ENCODE data around the gene CD163L1.

The CD163L1 gene

GRCh38 chr12:7373226-7373625, 70.7 kb downstream of the CD163L1 start:
- H3K4me3 ChIP-seq (ENCODE audit: insufficient read depth, low read depth, low read length): no peak overlapping the region
- no peaks in the 10 kb centered on the region for H3K4me1 ChIP-seq (ENCODE audit: control insufficient read depth, insufficient read depth, low read length)
- WGBS, 2 experiments: 89 to 90% methylated on average over 6 of the region's 6 CpGs
- H3K27ac ChIP-seq (ENCODE audit: insufficient read depth, low read depth, low read length, poor library complexity, severe bottlenecking): no peak overlapping the region
- no peaks in the 10 kb centered on the region for H3K36me3 ChIP-seq (ENCODE audit: control insufficient read depth, insufficient read depth, low read length)
- H3K9me3 ChIP-seq (ENCODE audit: control insufficient read depth, low read length): no peaks in the 10 kb centered on the region
- H3K27me3 ChIP-seq (ENCODE audit: control insufficient read depth, insufficient read depth, low read length, poor library complexity, severe bottlenecking): no peaks in the 10 kb centered on the region

- Histone ChIP-seq H3K4me3 (ENCODE audit: insufficient read depth, low read depth, low read length) (no peak overlapping the region), H3K9me3 (ENCODE audit: control insufficient read depth, low read length) (no peaks in the 10 kb centered on the region), H3K36me3 (ENCODE audit: control insufficient read depth, insufficient read depth, low read length) (no peaks in the 10 kb centered on the region), H3K27me3 (ENCODE audit: control insufficient read depth, insufficient read depth, low read length, poor library complexity, severe bottlenecking) (no peaks in the 10 kb centered on the region), H3K4me1 (ENCODE audit: control insufficient read depth, insufficient read depth, low read length) (no peaks in the 10 kb centered on the region), H3K27ac (ENCODE audit: insufficient read depth, low read depth, low read length, poor library complexity, severe bottlenecking) (no peak overlapping the region)
- WGBS, 2 experiments: 89 to 90% methylated on average over 9 of the region's 10 CpGs
These were observed 74.7 kb downstream of the CD163L1 start for GRCh38 chr12:7369274-7369729.

GRCh38 chr12:7362734-7363133, 81.2 kb downstream of the CD163L1 start:
- WGBS, 2 experiments: 88 to 93% methylated on average over 3 of the region's 3 CpGs
- Histone ChIP-seq H3K4me3 (ENCODE audit: insufficient read depth, low read depth, low read length) (no peak overlapping the region), H3K27me3 (ENCODE audit: control insufficient read depth, insufficient read depth, low read length, poor library complexity, severe bottlenecking) (no peaks in the 10 kb centered on the region), H3K9me3 (ENCODE audit: control insufficient read depth, low read length) (no peaks in the 10 kb centered on the region), H3K27ac (ENCODE audit: insufficient read depth, low read depth, low read length, poor library complexity, severe bottlenecking) (no peak overlapping the region), H3K36me3 (ENCODE audit: control insufficient read depth, insufficient read depth, low read length) (no peaks in the 10 kb centered on the region), H3K4me1 (ENCODE audit: control insufficient read depth, insufficient read depth, low read length) (no peaks in the 10 kb centered on the region)

- 75 to 93% methylated on average over 1 of the region's 1 CpG for WGBS, 2 experiments
- Histone ChIP-seq H3K4me3 (ENCODE audit: insufficient read depth, low read depth, low read length) (no peak overlapping the region), H3K4me1 (ENCODE audit: control insufficient read depth, insufficient read depth, low read length) (no peaks in the 10 kb centered on the region), H3K27me3 (ENCODE audit: control insufficient read depth, insufficient read depth, low read length, poor library complexity, severe bottlenecking) (no peaks in the 10 kb centered on the region), H3K36me3 (ENCODE audit: control insufficient read depth, insufficient read depth, low read length) (no peaks in the 10 kb centered on the region), H3K27ac (ENCODE audit: insufficient read depth, low read depth, low read length, poor library complexity, severe bottlenecking) (no peak overlapping the region), H3K9me3 (ENCODE audit: control insufficient read depth, low read length) (no peaks in the 10 kb centered on the region)
These were observed 82.7 kb downstream of the CD163L1 start for GRCh38 chr12:7361265-7361664.

- WGBS, 2 experiments: 86 to 96% methylated on average over 3 to 4 of the region's 4 CpGs
- Histone ChIP-seq H3K27me3 (ENCODE audit: control insufficient read depth, insufficient read depth, low read length, poor library complexity, severe bottlenecking) (no peaks in the 10 kb centered on the region), H3K9me3 (ENCODE audit: control insufficient read depth, low read length) (no peaks in the 10 kb centered on the region), H3K27ac (ENCODE audit: insufficient read depth, low read depth, low read length, poor library complexity, severe bottlenecking) (no peak overlapping the region), H3K4me3 (ENCODE audit: insufficient read depth, low read depth, low read length) (no peak overlapping the region), H3K4me1 (ENCODE audit: control insufficient read depth, insufficient read depth, low read length) (no peaks in the 10 kb centered on the region), H3K36me3 (ENCODE audit: control insufficient read depth, insufficient read depth, low read length) (no peaks in the 10 kb centered on the region)
These were observed 89.4 kb downstream of the CD163L1 start for GRCh38 chr12:7354529-7354928.

- H3K4me3 ChIP-seq (ENCODE audit: insufficient read depth, low read depth, low read length): no peak overlapping the region
- H3K9me3 ChIP-seq (ENCODE audit: control insufficient read depth, low read length): no peaks in the 10 kb centered on the region
- H3K27me3 ChIP-seq (ENCODE audit: control insufficient read depth, insufficient read depth, low read length, poor library complexity, severe bottlenecking): no peaks in the 10 kb centered on the region
- no peaks in the 10 kb centered on the region for H3K4me1 ChIP-seq (ENCODE audit: control insufficient read depth, insufficient read depth, low read length)
- no peaks in the 10 kb centered on the region for H3K36me3 ChIP-seq (ENCODE audit: control insufficient read depth, insufficient read depth, low read length)
- no peak overlapping the region for H3K27ac ChIP-seq (ENCODE audit: insufficient read depth, low read depth, low read length, poor library complexity, severe bottlenecking)
These were observed 91.3 kb downstream of the CD163L1 start for GRCh38 chr12:7352661-7353060.

- no peaks in the 10 kb centered on the region for H3K9me3 ChIP-seq (ENCODE audit: control insufficient read depth, low read length)
- H3K27ac ChIP-seq (ENCODE audit: insufficient read depth, low read depth, low read length, poor library complexity, severe bottlenecking): no peak overlapping the region
- no peaks in the 10 kb centered on the region for H3K4me1 ChIP-seq (ENCODE audit: control insufficient read depth, insufficient read depth, low read length)
- no peaks in the 10 kb centered on the region for H3K36me3 ChIP-seq (ENCODE audit: control insufficient read depth, insufficient read depth, low read length)
- no peak overlapping the region for H3K4me3 ChIP-seq (ENCODE audit: insufficient read depth, low read depth, low read length)
- H3K27me3 ChIP-seq (ENCODE audit: control insufficient read depth, insufficient read depth, low read length, poor library complexity, severe bottlenecking): no peaks in the 10 kb centered on the region
- 76 to 80% methylated on average over 2 of the region's 2 CpGs for WGBS, 2 experiments
These were observed 92.8 kb downstream of the CD163L1 start for GRCh38 chr12:7351177-7351576.

GRCh38 chr12:7349418-7349817, 94.5 kb downstream of the CD163L1 start:
- H3K27ac ChIP-seq (ENCODE audit: insufficient read depth, low read depth, low read length, poor library complexity, severe bottlenecking): no peak overlapping the region
- H3K27me3 ChIP-seq (ENCODE audit: control insufficient read depth, insufficient read depth, low read length, poor library complexity, severe bottlenecking): no peaks in the 10 kb centered on the region
- no peaks in the 10 kb centered on the region for H3K4me1 ChIP-seq (ENCODE audit: control insufficient read depth, insufficient read depth, low read length)
- no peaks in the 10 kb centered on the region for H3K9me3 ChIP-seq (ENCODE audit: control insufficient read depth, low read length)
- H3K4me3 ChIP-seq (ENCODE audit: insufficient read depth, low read depth, low read length): no peak overlapping the region
- no peaks in the 10 kb centered on the region for H3K36me3 ChIP-seq (ENCODE audit: control insufficient read depth, insufficient read depth, low read length)
- WGBS, 2 experiments: 78 to 84% methylated on average over 4 of the region's 4 CpGs

GRCh38 chr12:7346551-7347225, 97.3 kb downstream of the CD163L1 start:
- Histone ChIP-seq H3K4me3 (ENCODE audit: insufficient read depth, low read depth, low read length) (no peak overlapping the region), H3K27ac (ENCODE audit: insufficient read depth, low read depth, low read length, poor library complexity, severe bottlenecking) (no peak overlapping the region), H3K27me3 (ENCODE audit: control insufficient read depth, insufficient read depth, low read length, poor library complexity, severe bottlenecking) (no peaks in the 10 kb centered on the region), H3K36me3 (ENCODE audit: control insufficient read depth, insufficient read depth, low read length) (no peaks in the 10 kb centered on the region), H3K4me1 (ENCODE audit: control insufficient read depth, insufficient read depth, low read length) (no peaks in the 10 kb centered on the region), H3K9me3 (ENCODE audit: control insufficient read depth, low read length) (no peaks in the 10 kb centered on the region)
- WGBS, 2 experiments: 93 to 97% methylated on average over 6 of the region's 6 CpGs

GRCh38 chr12:7344833-7345606, 98.9 kb downstream of the CD163L1 start:
- no peak overlapping the region for H3K4me3 ChIP-seq (ENCODE audit: insufficient read depth, low read depth, low read length)
- no peaks in the 10 kb centered on the region for H3K36me3 ChIP-seq (ENCODE audit: control insufficient read depth, insufficient read depth, low read length)
- no peaks in the 10 kb centered on the region for H3K9me3 ChIP-seq (ENCODE audit: control insufficient read depth, low read length)
- no peak overlapping the region for H3K27ac ChIP-seq (ENCODE audit: insufficient read depth, low read depth, low read length, poor library complexity, severe bottlenecking)
- no peaks in the 10 kb centered on the region for H3K27me3 ChIP-seq (ENCODE audit: control insufficient read depth, insufficient read depth, low read length, poor library complexity, severe bottlenecking)
- H3K4me1 ChIP-seq (ENCODE audit: control insufficient read depth, insufficient read depth, low read length): no peaks in the 10 kb centered on the region
